Tibial nerve (tissue), 4 donors: Measurements from ENCODE around the gene MTTP. TPM values are rescaled to one million over a fixed set of nuclear protein-coding genes. Genes with fewer than 3 reads are reported as not detected.

Source experiments
- DNase-seq, 2 donors: peaks; one replicate each; pipeline ENCODE4 v3.0.0-alpha.2; 2019; ENCODE audit warnings: low spot score in 2 of 2
- H3K27ac ChIP-seq, 4 donors: fragments of 200-600 bp; sonication (generic) in 3 of 4; one replicate each; pipeline ENCODE4 v1.5.1; 2017 to 2019; ENCODE audit warnings: mild to moderate bottlenecking in 1 of 4
- H3K27me3 ChIP-seq, 2 donors: fragments of 200-600 bp; sonication (generic) in 1 of 2; one replicate each; pipeline versions ENCODE4 v1.5.1 to v1.6.0; 2017 to 2019
- H3K36me3 ChIP-seq, 3 donors: fragments of 200-600 bp; sonication (generic); one replicate each; pipeline ENCODE4 v1.5.1; 2018 to 2019
- H3K4me1 ChIP-seq, 4 donors: fragments of 200-600 bp; sonication (generic) in 3 of 4; one replicate each; pipeline ENCODE4 v1.5.1; 2017 to 2019
- H3K4me3 ChIP-seq, 4 donors: fragments of 200-600 bp; sonication (generic) in 3 of 4; one replicate each; pipeline ENCODE4 v1.5.1; 2017 to 2019; ENCODE audit warnings: mild to moderate bottlenecking in 1 of 4, moderate library complexity in 1 of 4
- H3K9me3 ChIP-seq, 4 donors: fragments of 200-600 bp; sonication (generic) in 3 of 4; one replicate each; pipeline ENCODE4 v1.5.1; 2017 to 2019
- CTCF ChIP-seq, 5 experiments: fragments of 200-600 bp in 3 of 5; fragments of 450-650 bp in 2 of 5; sonication (generic) in 3 of 5; IDR thresholded peaks; one replicate each; pipeline ENCODE4 v1.5.1; 2016 to 2019; ENCODE audit warnings: antibody characterized with exemption in 5 of 5, mild to moderate bottlenecking in 3 of 5, moderate library complexity in 2 of 5
- EP300 ChIP-seq, 2 donors: sonication (generic); formaldehyde crosslinking; IDR thresholded peaks; one replicate each; pipeline ENCODE4 v1.6.1; 2017; ENCODE audit warnings: antibody characterized with exemption in 2 of 2, mild to moderate bottlenecking in 1 of 2
- POLR2A ChIP-seq, 2 donors: fragments of 450-650 bp; IDR thresholded peaks; one replicate each; pipeline ENCODE4 v1.6.1; 2017; ENCODE audit warnings: antibody characterized with exemption in 2 of 2, mild to moderate bottlenecking in 2 of 2, moderate library complexity in 2 of 2
- WGBS, 2 donors: methylation state at CpG; one replicate each; pipeline ENCODE4 v1.1.5; 2018; 5-methylcytosine and 5-hydroxymethylcytosine counted together
- total RNA-seq, 4 donors: library from RNA; depleted of rRNA; stranded (reverse); fragments of >200 nt; gene quantifications; one replicate each; pipeline ENCODE4 v1.1.0, GENCODE V29; 2016

MTTP gene
- total RNA-seq, 4 donors from 2014 or later = 0.22 to 0.59 TPM; not detected in 2

GRCh38 chr4:99585516-99585915 is 10.9 kb downstream of the MTTP start:
- DNase-seq = no peak
- no peaks in the 10 kb centered on the region for H3K4me1 ChIP-seq
- no peak overlapping the region for H3K4me3 ChIP-seq
- WGBS, 2 donors = 92 to 96% methylated on average over 1 of the region's 1 CpG
- H3K27ac ChIP-seq = no peak overlapping the region
- H3K36me3 ChIP-seq = no peaks in the 10 kb centered on the region
- TF ChIP-seq POLR2A (IDR thresholded peaks at IDR 0.05) = no peak
- no peak for TF ChIP-seq CTCF (IDR thresholded peaks at IDR 0.05)
- TF ChIP-seq EP300 (IDR thresholded peaks at IDR 0.05) = no peak
- H3K27me3 ChIP-seq = no peaks in the 10 kb centered on the region
- H3K9me3 ChIP-seq = no peaks in the 10 kb centered on the region

- H3K27ac ChIP-seq = no peak overlapping the region
- no peak overlapping the region for H3K4me3 ChIP-seq
- H3K4me1 ChIP-seq = no peaks in the 10 kb centered on the region
- H3K9me3 ChIP-seq = no peaks in the 10 kb centered on the region
- WGBS, 2 donors = 44 to 48% methylated on average over 2 of the region's 2 CpGs
- H3K36me3 ChIP-seq = no peaks in the 10 kb centered on the region
- DNase-seq = no peak
- TF ChIP-seq EP300 (IDR thresholded peaks at IDR 0.05) (no peak), POLR2A (IDR thresholded peaks at IDR 0.05) (no peak), CTCF (IDR thresholded peaks at IDR 0.05) (no peak)
- no peaks in the 10 kb centered on the region for H3K27me3 ChIP-seq
Observed at GRCh38 chr4:99586322-99586721, 11.7 kb downstream of the MTTP start.

GRCh38 chr4:99586797-99587196 is 12.2 kb downstream of the MTTP start:
- no peak for DNase-seq
- TF ChIP-seq EP300 (IDR thresholded peaks at IDR 0.05) (no peak), POLR2A (IDR thresholded peaks at IDR 0.05) (no peak), CTCF (IDR thresholded peaks at IDR 0.05) (no peak)
- Histone ChIP-seq H3K9me3 (no peaks in the 10 kb centered on the region), H3K4me1 (no peaks in the 10 kb centered on the region), H3K27ac (no peak overlapping the region), H3K36me3 (no peaks in the 10 kb centered on the region), H3K27me3 (no peaks in the 10 kb centered on the region), H3K4me3 (no peak overlapping the region)
- 23 to 30% methylated on average over 1 of the region's 1 CpG for WGBS, 2 donors

GRCh38 chr4:99587309-99587708 is 12.7 kb downstream of the MTTP start:
- Histone ChIP-seq H3K36me3 (no peaks in the 10 kb centered on the region), H3K4me3 (no peak overlapping the region), H3K27me3 (no peaks in the 10 kb centered on the region), H3K9me3 (no peaks in the 10 kb centered on the region), H3K4me1 (no peaks in the 10 kb centered on the region), H3K27ac (no peak overlapping the region)
- DNase-seq = no peak
- TF ChIP-seq EP300 (IDR thresholded peaks at IDR 0.05) = no peak
- no peak for TF ChIP-seq POLR2A (IDR thresholded peaks at IDR 0.05)
- TF ChIP-seq CTCF (IDR thresholded peaks at IDR 0.05) = no peak

- Histone ChIP-seq H3K27me3 (no peaks in the 10 kb centered on the region), H3K36me3 (no peaks in the 10 kb centered on the region), H3K4me3 (no peak overlapping the region), H3K4me1 (no peaks in the 10 kb centered on the region), H3K9me3 (no peaks in the 10 kb centered on the region), H3K27ac (no peak overlapping the region)
- 25 to 32% methylated on average over 1 of the region's 1 CpG for WGBS, 2 donors
- DNase-seq = no peak
- TF ChIP-seq POLR2A (IDR thresholded peaks at IDR 0.05) (no peak), CTCF (IDR thresholded peaks at IDR 0.05) (no peak), EP300 (IDR thresholded peaks at IDR 0.05) (no peak)
Observed at GRCh38 chr4:99587803-99588202, 13.2 kb downstream of the MTTP start.
